Endodermal cell (in vitro differentiated cells): Measurements from ENCODE around the gene LTBP1. TPM values are rescaled to one million over a fixed set of nuclear protein-coding genes. Genes with fewer than 3 reads are reported as not detected.
"Not testable (repeated sequence)": the region's sequence is repeated elsewhere in the genome, so short reads cannot be mapped to it uniquely, and the experiment has no call there.

Experiments used
- DNase-seq: peaks from one replicate; pipeline ENCODE4 v3.0.0-alpha.2; 2017
- H3K27ac ChIP-seq: 2 replicates; pipeline ENCODE4 v1.5.1; 2013; ENCODE audit warnings: mild to moderate bottlenecking, low read depth, low read length, moderate library complexity
- H3K27me3 ChIP-seq: 2 replicates; pipeline ENCODE4 v1.6.1; 2013; ENCODE audit warnings: mild to moderate bottlenecking, low read length, moderate library complexity; ENCODE audit not compliant: insufficient read depth, control insufficient read depth, poor library complexity, severe bottlenecking
- H3K36me3 ChIP-seq: 2 replicates; pipeline ENCODE4 v1.7.0; 2013; ENCODE audit warnings: mild to moderate bottlenecking, low read length, moderate library complexity; ENCODE audit not compliant: control insufficient read depth, insufficient read depth
- H3K4me1 ChIP-seq: one replicate; pipeline ENCODE4 v1.7.0; 2013; ENCODE audit warnings: low read length; ENCODE audit not compliant: control insufficient read depth, insufficient read depth
- H3K4me3 ChIP-seq: 2 replicates; pipeline ENCODE4 v1.5.1; 2013; ENCODE audit warnings: mild to moderate bottlenecking, low read length, moderate library complexity
- H3K9ac ChIP-seq: 2 replicates; pipeline ENCODE4 v1.6.1; 2013; ENCODE audit warnings: mild to moderate bottlenecking, low read length, moderate library complexity; ENCODE audit not compliant: poor library complexity, severe bottlenecking; ENCODE audit errors: extremely low read depth
- H3K9me3 ChIP-seq: 2 replicates; pipeline ENCODE4 v1.6.1; 2013; ENCODE audit warnings: mild to moderate bottlenecking, low read length, moderate library complexity; ENCODE audit not compliant: control insufficient read depth
- H3K27ac Mint-ChIP-seq: 2 replicates; pipeline ENCODE4 v1.8.0; 2020; ENCODE audit warnings: mixed read lengths
- H3K27me3 Mint-ChIP-seq: 2 replicates; pipeline ENCODE4 v1.8.0; 2021; ENCODE audit warnings: mild to moderate bottlenecking, mixed read lengths; ENCODE audit not compliant: insufficient read depth
- H3K36me3 Mint-ChIP-seq: 2 replicates; pipeline ENCODE4 v1.8.0; 2020; ENCODE audit warnings: low read depth, mixed read lengths
- H3K4me1 Mint-ChIP-seq: 2 replicates; pipeline ENCODE4 v1.8.0; 2020; ENCODE audit warnings: mixed read lengths
- H3K4me3 Mint-ChIP-seq: 2 replicates; pipeline ENCODE4 v1.8.0; 2020; ENCODE audit warnings: mild to moderate bottlenecking, moderate library complexity, mixed read lengths
- H3K9me3 Mint-ChIP-seq: 2 replicates; pipeline ENCODE4 v1.8.0; 2020; ENCODE audit warnings: mild to moderate bottlenecking, mixed read lengths
- WGBS, 2 experiments: methylation state at CpG; one replicate each; pipeline versions ENCODE4 v1.1.5 to v1.1.7; 2013; ENCODE audit warnings: missing lambda C conversion rate in 2 of 2, mixed read lengths in 1 of 2; ENCODE audit not compliant: insufficient coverage in 1 of 2, insufficient read length in 1 of 2; 5-methylcytosine and 5-hydroxymethylcytosine counted together
- total RNA-seq, 2 donors: library from RNA; stranded (reverse); fragmentation: NEBNext Ultra II Directional in 1 of 2; extraction: Animal tissue kit (Norgen Biotek cat#: 25700) in 1 of 2; gene quantifications; 2 replicates in 1 of 2; 3 replicates in 1 of 2; pipeline ENCODE4 v1.2.1, GENCODE V29; 2021
- TF ChIP-seq, protein P1 (sequence below): fragments of 200-600 bp; sonication (generic); conservative IDR thresholded peaks from 2 replicates; pipeline ENCODE4 v1.5.0; 2021; ENCODE audit warnings: antibody characterized with exemption, mild to moderate bottlenecking

The LTBP1 gene
- total RNA-seq, 2 donors from 2014 or later: 43.2 to 43.4 TPM

GRCh38 chr2:33047939-33048338 lies 101.2 kb downstream of the LTBP1 start:
- H3K36me3 Mint-ChIP-seq: no peaks in the 10 kb centered on the region
- Histone ChIP-seq H3K9ac (no peak overlapping the region), H3K27ac (no peak overlapping the region), H3K27me3 (no peaks in the 10 kb centered on the region), H3K4me3 (no peak overlapping the region), H3K36me3 (no peaks in the 10 kb centered on the region), H3K9me3 (no peaks in the 10 kb centered on the region), H3K4me1 (peaks cover 4% of the 10 kb centered on the region)
- DNase-seq: no peak
- H3K4me3 Mint-ChIP-seq: no peak overlapping the region
- peaks cover 6% of the 10 kb centered on the region for H3K9me3 Mint-ChIP-seq
- no peaks in the 10 kb centered on the region for H3K27me3 Mint-ChIP-seq
- WGBS, 2 experiments: 36 to 39% methylated on average over 2 of the region's 2 CpGs
- no peak overlapping the region for H3K27ac Mint-ChIP-seq
- peaks cover 20% of the 10 kb centered on the region for H3K4me1 Mint-ChIP-seq
- TF ChIP-seq, protein P1, sequence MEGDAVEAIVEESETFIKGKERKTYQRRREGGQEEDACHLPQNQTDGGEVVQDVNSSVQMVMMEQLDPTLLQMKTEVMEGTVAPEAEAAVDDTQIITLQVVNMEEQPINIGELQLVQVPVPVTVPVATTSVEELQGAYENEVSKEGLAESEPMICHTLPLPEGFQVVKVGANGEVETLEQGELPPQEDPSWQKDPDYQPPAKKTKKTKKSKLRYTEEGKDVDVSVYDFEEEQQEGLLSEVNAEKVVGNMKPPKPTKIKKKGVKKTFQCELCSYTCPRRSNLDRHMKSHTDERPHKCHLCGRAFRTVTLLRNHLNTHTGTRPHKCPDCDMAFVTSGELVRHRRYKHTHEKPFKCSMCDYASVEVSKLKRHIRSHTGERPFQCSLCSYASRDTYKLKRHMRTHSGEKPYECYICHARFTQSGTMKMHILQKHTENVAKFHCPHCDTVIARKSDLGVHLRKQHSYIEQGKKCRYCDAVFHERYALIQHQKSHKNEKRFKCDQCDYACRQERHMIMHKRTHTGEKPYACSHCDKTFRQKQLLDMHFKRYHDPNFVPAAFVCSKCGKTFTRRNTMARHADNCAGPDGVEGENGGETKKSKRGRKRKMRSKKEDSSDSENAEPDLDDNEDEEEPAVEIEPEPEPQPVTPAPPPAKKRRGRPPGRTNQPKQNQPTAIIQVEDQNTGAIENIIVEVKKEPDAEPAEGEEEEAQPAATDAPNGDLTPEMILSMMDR: no peak

- Mint-ChIP-seq H3K9me3 (peaks cover 5% of the 10 kb centered on the region), H3K36me3 (no peaks in the 10 kb centered on the region), H3K27ac (no peak overlapping the region), H3K4me3 (no peak overlapping the region), H3K4me1 (peaks cover 20% of the 10 kb centered on the region), H3K27me3 (no peaks in the 10 kb centered on the region)
- Histone ChIP-seq H3K4me1 (peaks cover 4% of the 10 kb centered on the region), H3K9ac (no peak overlapping the region), H3K27me3 (no peaks in the 10 kb centered on the region), H3K27ac (no peak overlapping the region), H3K9me3 (no peaks in the 10 kb centered on the region), H3K36me3 (no peaks in the 10 kb centered on the region), H3K4me3 (no peak overlapping the region)
- 86 to 93% methylated on average over 1 to 7 of the region's 7 CpGs for WGBS, 2 experiments
- TF ChIP-seq, protein P1: no peak
- DNase-seq: no peak
Observed at GRCh38 chr2:33051586-33052360, 105.0 kb downstream of the LTBP1 start.

DNA sequence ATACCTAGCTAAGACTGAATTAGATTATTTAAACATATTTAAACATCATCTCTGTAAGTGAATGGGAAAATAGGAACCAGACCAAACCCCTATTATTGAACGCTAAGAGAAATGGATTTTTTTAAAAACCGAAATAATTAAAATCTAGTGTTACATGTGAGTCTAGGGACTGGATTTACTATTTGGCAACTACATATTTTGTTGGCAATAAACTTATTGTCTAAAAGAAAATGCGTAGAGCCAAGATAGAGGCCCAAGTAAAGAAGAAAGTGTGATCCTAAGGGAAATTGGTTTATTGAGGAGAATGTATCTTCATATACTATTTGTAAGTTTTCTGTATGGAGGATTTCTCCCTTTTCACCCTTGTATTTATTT lies 105.6 kb downstream of the LTBP1 start:
- Histone ChIP-seq H3K9ac (no peak overlapping the region), H3K27me3 (no peaks in the 10 kb centered on the region), H3K36me3 (no peaks in the 10 kb centered on the region), H3K9me3 (no peaks in the 10 kb centered on the region), H3K27ac (no peak overlapping the region), H3K4me1 (peaks cover 4% of the 10 kb centered on the region), H3K4me3 (no peak overlapping the region)
- Mint-ChIP-seq H3K4me3 (no peak overlapping the region), H3K9me3 (peaks cover 7% of the 10 kb centered on the region), H3K4me1 (peaks cover 17% of the 10 kb centered on the region), H3K27me3 (no peaks in the 10 kb centered on the region), H3K36me3 (no peaks in the 10 kb centered on the region), H3K27ac (no peak overlapping the region)
- 92 to 94% methylated on average over 2 to 3 of the region's 3 CpGs for WGBS, 2 experiments
- TF ChIP-seq, protein P1: no peak
- DNase-seq: no peak

DNA sequence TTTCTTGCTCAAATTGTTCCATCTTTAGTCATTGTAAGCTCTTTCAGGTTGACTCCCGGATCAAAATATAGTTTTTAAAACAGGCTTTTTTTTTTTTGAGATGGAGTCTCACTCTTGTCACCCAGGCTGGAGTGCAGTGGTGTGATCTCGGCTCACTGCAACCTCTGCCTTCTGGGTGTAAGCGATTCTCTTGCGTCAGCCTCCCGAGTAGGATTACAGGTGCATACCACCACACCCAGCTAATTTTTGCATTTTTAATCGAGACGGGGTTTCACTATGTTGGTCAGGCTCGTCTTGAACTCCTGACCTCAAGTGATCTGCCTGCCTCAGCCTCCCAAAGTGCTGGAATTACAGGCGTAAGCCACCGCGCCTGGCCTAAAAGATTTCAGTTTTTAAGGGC lies 106.0 kb downstream of the LTBP1 start:
- H3K27ac Mint-ChIP-seq, H3K9me3 Mint-ChIP-seq, H3K36me3 Mint-ChIP-seq, H3K9me3 ChIP-seq, H3K4me3 ChIP-seq, H3K36me3 ChIP-seq, H3K27me3 ChIP-seq, H3K4me1 ChIP-seq, H3K27ac ChIP-seq, H3K9ac ChIP-seq, DNase-seq, H3K4me3 Mint-ChIP-seq, H3K27me3 Mint-ChIP-seq: not testable (repeated sequence)
- WGBS, 2 experiments: 91 to 93% methylated on average over 7 to 11 of the region's 11 CpGs
- peaks cover 12% of the 10 kb centered on the region for H3K4me1 Mint-ChIP-seq
